GM06990 (cell line): ENCODE data around the gene CBLN3.
A peak's percentile ranks its signal among the peaks of the same experiment; 100 is the strongest.
"Not testable (repeated sequence)": the region's sequence is repeated elsewhere in the genome, so short reads cannot be mapped to it uniquely, and the experiment has no call there.

Experiments
- DNase-seq: peaks from one replicate; pipeline ENCODE4 v3.0.0-alpha.2; 2011; ENCODE audit not compliant: insufficient read length; ENCODE audit errors: extremely low read depth
- H3K27me3 ChIP-seq: replicated peaks from 2 replicates; pipeline ENCODE4 v1.6.0; 2011; ENCODE audit warnings: low read length; ENCODE audit not compliant: control insufficient read depth, insufficient read depth
- H3K36me3 ChIP-seq: 2 replicates; pipeline ENCODE4 v1.5.1; 2011; ENCODE audit warnings: low read length; ENCODE audit not compliant: control insufficient read depth, insufficient read depth
- H3K4me3 ChIP-seq: replicated peaks from 2 replicates; pipeline ENCODE4 v1.5.1; 2011; ENCODE audit warnings: low read depth, mild to moderate bottlenecking, control low read depth, low read length
- CTCF ChIP-seq: IDR thresholded peaks from 2 replicates; pipeline ENCODE4 v1.5.1; 2011; ENCODE audit warnings: low read length, control low read depth, mild to moderate bottlenecking, inconsistent platforms; ENCODE audit not compliant: insufficient read depth, poor library complexity, severe bottlenecking

CBLN3 gene

GRCh38 chr14:24429395-24430142, at the start of gene CBLN3, which contains the start of gene KHNYN:
Gene CBLN3, minus strand, starts transcription at chr14:24429668. Its CDS starts 614 bp downstream, at chr14:24429054.
Gene KHNYN, plus strand, starts transcription at chr14:24429954. Its CDS starts 777 bp downstream, at chr14:24430731.
- no peaks in the 10 kb centered on the region for H3K27me3 ChIP-seq
- peak; percentile 90 for DNase-seq
- H3K36me3 ChIP-seq: peaks cover 13% of the 10 kb centered on the region
- peak within 1 kb of the TSS; percentile 94 for H3K4me3 ChIP-seq
- TF ChIP-seq CTCF: no peak

- H3K36me3 ChIP-seq: no peaks in the 10 kb centered on the region
- H3K4me3 ChIP-seq: no peak overlapping the region
- no peak for TF ChIP-seq CTCF
- DNase-seq: no peak
- H3K27me3 ChIP-seq: no peaks in the 10 kb centered on the region
Measured at GRCh38 chr14:24475261-24475660, 45.8 kb upstream of the CBLN3 start.

GRCh38 chr14:24473211-24473610, 43.7 kb upstream of the CBLN3 start:
- DNase-seq: no peak
- Histone ChIP-seq H3K36me3 (no peaks in the 10 kb centered on the region), H3K27me3 (no peaks in the 10 kb centered on the region), H3K4me3 (no peak overlapping the region)
- TF ChIP-seq CTCF: no peak

- H3K36me3 ChIP-seq, H3K27me3 ChIP-seq, DNase-seq, H3K4me3 ChIP-seq: not testable (repeated sequence)
Measured at GRCh38 chr14:24470450-24470849, 41.0 kb upstream of the CBLN3 start.

GRCh38 chr14:24465805-24466204, 36.3 kb upstream of the CBLN3 start:
- Histone ChIP-seq H3K27me3 (no peaks in the 10 kb centered on the region), H3K4me3 (no peak overlapping the region), H3K36me3 (no peaks in the 10 kb centered on the region)
- DNase-seq: no peak
- TF ChIP-seq CTCF: no peak

- Histone ChIP-seq H3K27me3 (no peaks in the 10 kb centered on the region), H3K36me3 (no peaks in the 10 kb centered on the region), H3K4me3 (no peak overlapping the region)
- TF ChIP-seq CTCF: no peak
- no peak for DNase-seq
Measured at GRCh38 chr14:24465368-24465767, 35.9 kb upstream of the CBLN3 start.
